Measurements from ENCODE around the gene TUBGCP6. TPM values are rescaled to one million over a fixed set of nuclear protein-coding genes. Genes with fewer than 3 reads are reported as not detected.

Gene TUBGCP6
- total and polyA plus RNA-seq, 2 donors from 2014 or later: 19.2 to 52.0 TPM

- peaks cover 0 to 17% (median 0%) of the 10 kb centered on the region in 3 donors for H3K36me3 ChIP-seq (ENCODE audit: control insufficient read depth in 2 of 3, insufficient read depth in 3 of 3, low read length in 3 of 3)
- DNase-seq: no peak
Observed at GRCh38 chr22:50242406-50242949, 2.3 kb downstream of the TUBGCP6 start.

GRCh38 chr22:50238755-50239154 is 6.1 kb downstream of the TUBGCP6 start:
- Histone ChIP-seq H3K4me1 (ENCODE audit: control insufficient read depth in 2 of 3, insufficient read depth in 2 of 3, low read depth in 1 of 3, low read length in 3 of 3) (peaks cover 4 to 15% (median 11%) of the 10 kb centered on the region in 3 donors), H3K9ac (ENCODE audit: low read length in 3 of 3) (no peak overlapping the region), H3K9me3 (ENCODE audit: control insufficient read depth in 2 of 3, insufficient read depth in 1 of 3, low read length in 3 of 3) (no peaks in the 10 kb centered on the region), H3K4me3 (ENCODE audit: low read length in 3 of 3) (no peak overlapping the region), H3K27me3 (ENCODE audit: control insufficient read depth, insufficient read depth, low read length) (no peaks in the 10 kb centered on the region), H3K36me3 (ENCODE audit: control insufficient read depth in 2 of 3, insufficient read depth in 3 of 3, low read length in 3 of 3) (peaks cover 0 to 15% (median 4%) of the 10 kb centered on the region in 3 donors), H3K27ac (ENCODE audit: low read depth in 2 of 2, low read length in 2 of 2) (no peak overlapping the region)
- no peak for FAIRE-seq
- intact Hi-C loops (cut with DNase I): no loop called here
- TF ChIP-seq CTCF (IDR thresholded peaks at IDR 0.05; ENCODE audit: borderline replicate concordance, extremely low read depth, insufficient read depth): no peak
- no peak for DNase-seq

More at GRCh38 chr22:50242406-50242949, 2.3 kb downstream of the TUBGCP6 start:
- no peaks in the 10 kb centered on the region for H3K9me3 ChIP-seq (ENCODE audit: control insufficient read depth in 2 of 3, insufficient read depth in 1 of 3, low read length in 3 of 3)
- intact Hi-C loops (cut with DNase I): no loop called here
- H3K27ac ChIP-seq (ENCODE audit: low read depth in 2 of 2, low read length in 2 of 2): no peak overlapping the region
- no peak for FAIRE-seq
- peaks cover 4 to 29% (median 11%) of the 10 kb centered on the region in 3 donors for H3K4me1 ChIP-seq (ENCODE audit: control insufficient read depth in 2 of 3, insufficient read depth in 2 of 3, low read depth in 1 of 3, low read length in 3 of 3)
- H3K9ac ChIP-seq (ENCODE audit: low read length in 3 of 3): peak overlapping the region in 2 of 3 donors; percentile 40 to 59
- TF ChIP-seq CTCF (IDR thresholded peaks at IDR 0.05; ENCODE audit: borderline replicate concordance, extremely low read depth, insufficient read depth): no peak
- H3K4me3 ChIP-seq (ENCODE audit: low read length in 3 of 3): peak overlapping the region; percentile 57 to 93 (median 57)
- no peaks in the 10 kb centered on the region for H3K27me3 ChIP-seq (ENCODE audit: control insufficient read depth, insufficient read depth, low read length)

GRCh38 chr22:50236731-50237409 is 8.0 kb downstream of the TUBGCP6 start:
- peak in 1 of 5 donors; percentile 55 for DNase-seq
- Histone ChIP-seq H3K9me3 (ENCODE audit: control insufficient read depth in 2 of 3, insufficient read depth in 1 of 3, low read length in 3 of 3) (no peaks in the 10 kb centered on the region), H3K27me3 (ENCODE audit: control insufficient read depth, insufficient read depth, low read length) (no peaks in the 10 kb centered on the region), H3K9ac (ENCODE audit: low read length in 3 of 3) (no peak overlapping the region), H3K4me3 (ENCODE audit: low read length in 3 of 3) (no peak overlapping the region), H3K4me1 (ENCODE audit: control insufficient read depth in 2 of 3, insufficient read depth in 2 of 3, low read depth in 1 of 3, low read length in 3 of 3) (peaks cover 0 to 8% (median 6%) of the 10 kb centered on the region in 3 donors), H3K36me3 (ENCODE audit: control insufficient read depth in 2 of 3, insufficient read depth in 3 of 3, low read length in 3 of 3) (peaks cover 0 to 15% (median 6%) of the 10 kb centered on the region in 3 donors), H3K27ac (ENCODE audit: low read depth in 2 of 2, low read length in 2 of 2) (no peak overlapping the region)
- peak; percentile 30 for TF ChIP-seq CTCF (IDR thresholded peaks at IDR 0.05; ENCODE audit: borderline replicate concordance, extremely low read depth, insufficient read depth)
- FAIRE-seq: no peak
- intact Hi-C loops (cut with DNase I): no loop called here
